H9 (cell line): ENCODE results near the gene MIS18A. TPM values are rescaled to one million over a fixed set of nuclear protein-coding genes. Genes with fewer than 3 reads are reported as not detected.

ENCODE experiments used
- DNase-seq: peaks from one replicate; pipeline ENCODE4 v3.0.0-alpha.2; 2017
- H2AFZ ChIP-seq: one replicate; pipeline ENCODE4 v1.6.1; 2013; ENCODE audit warnings: mild to moderate bottlenecking, low read length, control low read depth, moderate library complexity
- H2AK5ac ChIP-seq: 2 replicates; pipeline ENCODE4 v1.6.1; 2013; ENCODE audit warnings: low read length, control low read depth, mixed read lengths; ENCODE audit not compliant: insufficient read length
- H2BK120ac ChIP-seq: one replicate; pipeline ENCODE4 v1.6.1; 2013; ENCODE audit warnings: low read depth, mild to moderate bottlenecking, low read length, control low read depth, inconsistent platforms; ENCODE audit not compliant: poor library complexity, severe bottlenecking
- H2BK12ac ChIP-seq: 2 replicates; pipeline ENCODE4 v1.6.1; 2013; ENCODE audit warnings: low read length, control low read depth, mixed read lengths, low read depth; ENCODE audit not compliant: insufficient read length
- H2BK15ac ChIP-seq: 2 replicates; pipeline ENCODE4 v1.6.1; 2013; ENCODE audit warnings: low read depth, low read length, control low read depth
- H2BK20ac ChIP-seq: one replicate; pipeline ENCODE4 v1.6.1; 2013; ENCODE audit warnings: low read depth, mild to moderate bottlenecking, low read length, control low read depth, inconsistent platforms; ENCODE audit not compliant: poor library complexity, severe bottlenecking
- H2BK5ac ChIP-seq: 2 replicates; pipeline ENCODE4 v1.6.1; 2013; ENCODE audit warnings: low read length, control low read depth, mixed read lengths; ENCODE audit not compliant: insufficient read length
- H3K14ac ChIP-seq: 2 replicates; pipeline ENCODE4 v1.6.1; 2013; ENCODE audit warnings: low read length, control low read depth; ENCODE audit not compliant: insufficient read depth
- H3K18ac ChIP-seq: 2 replicates; pipeline ENCODE4 v1.6.1; 2013; ENCODE audit warnings: low read depth, mild to moderate bottlenecking, mixed read lengths, low read length, control low read depth; ENCODE audit not compliant: insufficient read length
- H3K23ac ChIP-seq: 2 replicates; pipeline ENCODE4 v1.6.1; 2013; ENCODE audit warnings: low read length, control low read depth, mixed read lengths, low read depth; ENCODE audit not compliant: insufficient read length
- H3K23me2 ChIP-seq: 2 replicates; pipeline ENCODE4 v1.6.1; 2013; ENCODE audit warnings: low read depth, mild to moderate bottlenecking, mixed read lengths, low read length, control low read depth; ENCODE audit not compliant: insufficient read length, poor library complexity, severe bottlenecking
- H3K27ac ChIP-seq: 2 replicates; pipeline ENCODE4 v1.5.1; 2013; ENCODE audit warnings: low read length, control low read depth, mixed read lengths, low read depth; ENCODE audit not compliant: insufficient read length
- H3K27me3 ChIP-seq: 2 replicates; pipeline ENCODE4 v1.6.1; 2013; ENCODE audit warnings: low read length, control low read depth, inconsistent platforms; ENCODE audit not compliant: insufficient read depth
- H3K4ac ChIP-seq: 2 replicates; pipeline ENCODE4 v1.6.1; 2013; ENCODE audit warnings: low read depth, mild to moderate bottlenecking, control low read depth, inconsistent platforms, low read length, moderate library complexity
- H3K4me1 ChIP-seq: 2 replicates; pipeline ENCODE4 v1.6.1; 2013; ENCODE audit warnings: low read length, control low read depth, inconsistent platforms; ENCODE audit not compliant: insufficient read depth
- H3K4me2 ChIP-seq: 2 replicates; pipeline ENCODE4 v1.6.1; 2013; ENCODE audit warnings: low read length, control low read depth, mixed read lengths; ENCODE audit not compliant: insufficient read length, insufficient read depth
- H3K56ac ChIP-seq: 2 replicates; pipeline ENCODE4 v1.6.1; 2013; ENCODE audit warnings: low read depth, mild to moderate bottlenecking, mixed read lengths, low read length, control low read depth; ENCODE audit not compliant: insufficient read length
- H3K79me1 ChIP-seq: 2 replicates; pipeline ENCODE4 v1.6.1; 2013; ENCODE audit warnings: low read depth, mild to moderate bottlenecking, moderate library complexity, low read length, control low read depth, inconsistent platforms; ENCODE audit not compliant: insufficient read depth, poor library complexity, severe bottlenecking
- H3K79me2 ChIP-seq: 2 replicates; pipeline ENCODE4 v1.6.1; 2013; ENCODE audit warnings: low read length, control low read depth, inconsistent platforms; ENCODE audit not compliant: insufficient read depth
- H3K9ac ChIP-seq: 2 replicates; pipeline ENCODE4 v1.6.1; 2013; ENCODE audit warnings: low read length, control low read depth, mixed read lengths; ENCODE audit not compliant: insufficient read length; ENCODE audit errors: extremely low read depth
- H3K9me3 ChIP-seq: one replicate; pipeline ENCODE4 v1.6.1; 2013; ENCODE audit warnings: low read depth, low read length, inconsistent platforms; ENCODE audit not compliant: control insufficient read depth
- H3T11ph ChIP-seq: one replicate; pipeline ENCODE4 v1.6.1; 2013; ENCODE audit warnings: mild to moderate bottlenecking, low read length, control low read depth, inconsistent platforms
- H4K20me1 ChIP-seq: one replicate; pipeline ENCODE4 v1.6.1; 2013; ENCODE audit not compliant: control insufficient read depth, insufficient read length, insufficient read depth
- H4K5ac ChIP-seq: 2 replicates; pipeline ENCODE4 v1.6.1; 2013; ENCODE audit warnings: low read depth, mild to moderate bottlenecking, mixed read lengths, low read length, control low read depth; ENCODE audit not compliant: insufficient read length
- H4K8ac ChIP-seq: replicated peaks from 2 replicates; pipeline ENCODE4 v1.6.1; 2013; ENCODE audit warnings: low read length, control low read depth, mixed read lengths, low read depth; ENCODE audit not compliant: insufficient read length
- H4K91ac ChIP-seq: 2 replicates; pipeline ENCODE4 v1.6.1; 2013; ENCODE audit warnings: low read depth, mild to moderate bottlenecking, moderate library complexity, mixed read lengths, low read length, control low read depth; ENCODE audit not compliant: insufficient read length
- H3K27ac Mint-ChIP-seq, 3 experiments: 2 replicates in 2 of 3; 3 replicates in 1 of 3; pipeline ENCODE4 v1.8.0; 2020 to 2021; ENCODE audit warnings: mixed read lengths in 3 of 3, mild to moderate bottlenecking in 1 of 3, moderate library complexity in 1 of 3
- H3K27me3 Mint-ChIP-seq: 2 replicates; pipeline ENCODE4 v1.8.0; 2021; ENCODE audit warnings: low read depth, mild to moderate bottlenecking, moderate library complexity, mixed read lengths
- H3K36me3 Mint-ChIP-seq, 3 experiments: 2 replicates in 2 of 3; 3 replicates in 1 of 3; pipeline ENCODE4 v1.8.0; 2020 to 2021; ENCODE audit warnings: low read depth in 3 of 3, mixed read lengths in 3 of 3; ENCODE audit not compliant: insufficient read depth in 1 of 3
- H3K4me1 Mint-ChIP-seq, 2 experiments: 2 replicates each; pipeline ENCODE4 v1.8.0; 2020; ENCODE audit warnings: mixed read lengths in 2 of 2
- H3K4me3 Mint-ChIP-seq, 2 experiments: 2 replicates in 1 of 2; 3 replicates in 1 of 2; pipeline ENCODE4 v1.8.0; 2020 to 2021; ENCODE audit warnings: mild to moderate bottlenecking in 2 of 2, mixed read lengths in 2 of 2, moderate library complexity in 1 of 2
- H3K9me3 Mint-ChIP-seq, 2 experiments: 2 replicates in 1 of 2; 3 replicates in 1 of 2; pipeline ENCODE4 v1.8.0; 2020; ENCODE audit warnings: mild to moderate bottlenecking in 2 of 2, mixed read lengths in 2 of 2, moderate library complexity in 1 of 2
- CTCF ChIP-seq: fragments of 200-600 bp; sonication (generic); conservative IDR thresholded peaks from 3 replicates; pipeline ENCODE4 v1.8.0; 2021; ENCODE audit warnings: antibody characterized with exemption, mild to moderate bottlenecking
- WGBS: extraction: QIAGEN DNeasy Blood & Tissue Kit; methylation state at CpG from one replicate; pipeline ENCODE4 v1.1.7; 2013; ENCODE audit warnings: missing lambda C conversion rate, low lambda C conversion rate, mixed read lengths; ENCODE audit not compliant: insufficient read length; ENCODE audit errors: extremely low coverage; 5-methylcytosine and 5-hydroxymethylcytosine counted together
- total RNA-seq: library from RNA; stranded (reverse); gene quantifications from 2 replicates; pipeline ENCODE4 v1.2.1, GENCODE V29; 2021

The MIS18A gene
- total RNA-seq, 1 experiment from 2014 or later, result 56.5 TPM

GRCh38 chr21:32246571-32247140 is 32.2 kb downstream of the MIS18A start:
- no peaks in the 10 kb centered on the region for H3K36me3 Mint-ChIP-seq
- DNase-seq, result no peak
- no peaks in the 10 kb centered on the region for H3K79me1 ChIP-seq
- H2BK20ac ChIP-seq, result no peak overlapping the region
- no peak overlapping the region for H3K18ac ChIP-seq
- no CpG with 5 or more reads among the region's 9 CpGs for WGBS
- H2AFZ ChIP-seq, result no peak overlapping the region
- H3K27ac Mint-ChIP-seq, result no peak overlapping the region
- H3K27me3 ChIP-seq, result no peaks in the 10 kb centered on the region
- no peaks in the 10 kb centered on the region; a peak in 2 of 5 replicates for H3K9me3 Mint-ChIP-seq
- peaks cover 9 to 12% of the 10 kb centered on the region in 2 experiments for H3K4me1 Mint-ChIP-seq
- H3K23ac ChIP-seq, result no peak overlapping the region
- no peak overlapping the region for H3K14ac ChIP-seq
- no peak overlapping the region for H2BK120ac ChIP-seq
- no peak overlapping the region for H3K4me3 Mint-ChIP-seq
- H3K4me1 ChIP-seq, result no peaks in the 10 kb centered on the region
- H4K91ac ChIP-seq, result no peak overlapping the region
- H3K27me3 Mint-ChIP-seq, result peaks cover 5% of the 10 kb centered on the region
- no peak overlapping the region for H3K9ac ChIP-seq
- no peak overlapping the region for H4K8ac ChIP-seq
- H3K9me3 ChIP-seq, result no peaks in the 10 kb centered on the region
- no peaks in the 10 kb centered on the region for H3K23me2 ChIP-seq
- H2BK5ac ChIP-seq, result no peak overlapping the region
- H2AK5ac ChIP-seq, result no peak overlapping the region
- no peaks in the 10 kb centered on the region for H4K20me1 ChIP-seq
- TF ChIP-seq CTCF, result no peak
- no peak overlapping the region for H3K4ac ChIP-seq
- no peak overlapping the region for H2BK12ac ChIP-seq
- H3K79me2 ChIP-seq, result no peaks in the 10 kb centered on the region
- H3K56ac ChIP-seq, result no peak overlapping the region
- H3K27ac ChIP-seq, result no peak overlapping the region
- no peak overlapping the region for H3T11ph ChIP-seq
- H4K5ac ChIP-seq, result no peak overlapping the region
- H2BK15ac ChIP-seq, result no peak overlapping the region
- no peak overlapping the region for H3K4me2 ChIP-seq
